KMS-11 (cell line): Measurements from ENCODE around the gene PAN3.

ENCODE experiments used
- H2AFZ ChIP-seq: fragments of 200-600 bp; sonication (generic); 2 replicates; pipeline ENCODE4 v1.6.1; 2016; ENCODE audit warnings: antibody characterized with exemption, mixed run types, low read depth
- H3K27ac ChIP-seq: fragments of 200-600 bp; sonication (generic); 2 replicates; pipeline ENCODE4 v1.6.1; 2016; ENCODE audit warnings: mild to moderate bottlenecking, mixed run types
- H3K27me3 ChIP-seq: fragments of 200-600 bp; sonication (generic); 2 replicates; pipeline ENCODE4 v1.6.1; 2017; ENCODE audit warnings: mild to moderate bottlenecking, low read depth, mixed run types, moderate library complexity; ENCODE audit not compliant: insufficient read depth
- H3K36me3 ChIP-seq: fragments of 200-600 bp; sonication (generic); 2 replicates; pipeline ENCODE4 v1.6.1; 2017; ENCODE audit warnings: mild to moderate bottlenecking, mixed run types; ENCODE audit not compliant: insufficient read depth
- H3K4me1 ChIP-seq: fragments of 200-600 bp; sonication (generic); 2 replicates; pipeline ENCODE4 v1.6.1; 2016; ENCODE audit warnings: mild to moderate bottlenecking, low read depth, mixed run types; ENCODE audit not compliant: poor library complexity, severe bottlenecking
- H3K4me2 ChIP-seq: fragments of 200-600 bp; sonication (generic); 2 replicates; pipeline ENCODE4 v1.7.0; 2016; ENCODE audit warnings: mild to moderate bottlenecking, mixed run types
- H3K4me3 ChIP-seq: fragments of 200-600 bp; sonication (generic); IDR thresholded peaks from 2 replicates; pipeline ENCODE4 v1.6.1; 2017; ENCODE audit warnings: low read depth, low read length, mixed read lengths; ENCODE audit not compliant: insufficient read depth
- H3K79me2 ChIP-seq: fragments of 200-600 bp; sonication (generic); 2 replicates; pipeline ENCODE4 v1.6.1; 2016; ENCODE audit warnings: low read depth, mixed run types; ENCODE audit not compliant: insufficient read depth
- H3K9ac ChIP-seq: fragments of 200-600 bp; sonication (generic); 2 replicates; pipeline ENCODE4 v1.6.1; 2016; ENCODE audit warnings: mild to moderate bottlenecking, mixed run types
- H4K20me1 ChIP-seq: fragments of 200-600 bp; sonication (generic); 2 replicates; pipeline ENCODE4 v1.6.1; 2016; ENCODE audit warnings: mild to moderate bottlenecking, mixed run types; ENCODE audit not compliant: insufficient read depth
- TF ChIP-seq, protein P1 (sequence below): fragments of 200-600 bp; sonication (generic); conservative IDR thresholded peaks from 2 replicates; pipeline ENCODE4 v1.6.1; 2017; ENCODE audit warnings: low read depth, mild to moderate bottlenecking, antibody characterized with exemption, low read length, moderate library complexity, mixed read lengths

The PAN3 gene

GRCh38 chr13:28179974-28180373, 41.6 kb downstream of the PAN3 start:
- H3K9ac ChIP-seq = no peak overlapping the region
- TF ChIP-seq, protein P1, sequence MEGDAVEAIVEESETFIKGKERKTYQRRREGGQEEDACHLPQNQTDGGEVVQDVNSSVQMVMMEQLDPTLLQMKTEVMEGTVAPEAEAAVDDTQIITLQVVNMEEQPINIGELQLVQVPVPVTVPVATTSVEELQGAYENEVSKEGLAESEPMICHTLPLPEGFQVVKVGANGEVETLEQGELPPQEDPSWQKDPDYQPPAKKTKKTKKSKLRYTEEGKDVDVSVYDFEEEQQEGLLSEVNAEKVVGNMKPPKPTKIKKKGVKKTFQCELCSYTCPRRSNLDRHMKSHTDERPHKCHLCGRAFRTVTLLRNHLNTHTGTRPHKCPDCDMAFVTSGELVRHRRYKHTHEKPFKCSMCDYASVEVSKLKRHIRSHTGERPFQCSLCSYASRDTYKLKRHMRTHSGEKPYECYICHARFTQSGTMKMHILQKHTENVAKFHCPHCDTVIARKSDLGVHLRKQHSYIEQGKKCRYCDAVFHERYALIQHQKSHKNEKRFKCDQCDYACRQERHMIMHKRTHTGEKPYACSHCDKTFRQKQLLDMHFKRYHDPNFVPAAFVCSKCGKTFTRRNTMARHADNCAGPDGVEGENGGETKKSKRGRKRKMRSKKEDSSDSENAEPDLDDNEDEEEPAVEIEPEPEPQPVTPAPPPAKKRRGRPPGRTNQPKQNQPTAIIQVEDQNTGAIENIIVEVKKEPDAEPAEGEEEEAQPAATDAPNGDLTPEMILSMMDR = no peak
- H4K20me1 ChIP-seq = no peaks in the 10 kb centered on the region
- no peaks in the 10 kb centered on the region for H3K4me1 ChIP-seq
- no peaks in the 10 kb centered on the region for H3K79me2 ChIP-seq
- no peak overlapping the region for H2AFZ ChIP-seq
- H3K27me3 ChIP-seq = no peaks in the 10 kb centered on the region
- H3K4me3 ChIP-seq = no peak overlapping the region
- H3K36me3 ChIP-seq = no peaks in the 10 kb centered on the region
- no peak overlapping the region for H3K27ac ChIP-seq
- H3K4me2 ChIP-seq = no peak overlapping the region

GRCh38 chr13:28181413-28181812, 43.1 kb downstream of the PAN3 start:
- no peaks in the 10 kb centered on the region for H4K20me1 ChIP-seq
- H3K9ac ChIP-seq = no peak overlapping the region
- no peaks in the 10 kb centered on the region for H3K36me3 ChIP-seq
- no peak overlapping the region for H3K4me3 ChIP-seq
- H3K4me2 ChIP-seq = no peak overlapping the region
- no peaks in the 10 kb centered on the region for H3K79me2 ChIP-seq
- no peak overlapping the region for H3K27ac ChIP-seq
- TF ChIP-seq, protein P1 = no peak
- H3K4me1 ChIP-seq = no peaks in the 10 kb centered on the region
- no peaks in the 10 kb centered on the region for H3K27me3 ChIP-seq
- no peak overlapping the region for H2AFZ ChIP-seq

DNA sequence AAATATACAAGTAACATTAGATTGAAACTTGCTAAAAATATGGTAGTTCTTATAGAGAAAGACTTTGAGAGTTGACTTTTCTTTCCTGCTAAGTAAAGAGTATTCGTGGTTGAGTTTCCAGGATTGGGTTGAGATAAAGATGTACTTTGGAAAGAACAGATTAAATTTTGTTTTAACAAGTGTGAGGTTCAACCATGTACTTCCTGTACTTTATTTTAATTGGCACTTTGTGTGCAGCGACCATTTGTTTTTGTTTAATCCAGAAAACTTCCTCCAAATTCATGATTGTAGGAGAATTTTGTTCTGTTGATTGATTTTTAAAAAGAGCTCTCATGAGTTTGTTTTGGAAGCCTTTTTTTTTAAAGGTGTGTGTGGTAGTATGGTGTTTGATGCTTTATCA, 46.9 kb downstream of the PAN3 start:
- H3K4me3 ChIP-seq = no peak overlapping the region
- no peaks in the 10 kb centered on the region for H4K20me1 ChIP-seq
- TF ChIP-seq, protein P1 = no peak
- H3K4me2 ChIP-seq = no peak overlapping the region
- H3K79me2 ChIP-seq = no peaks in the 10 kb centered on the region
- no peak overlapping the region for H3K9ac ChIP-seq
- H3K36me3 ChIP-seq = no peaks in the 10 kb centered on the region
- no peak overlapping the region for H3K27ac ChIP-seq
- H3K27me3 ChIP-seq = no peaks in the 10 kb centered on the region
- H3K4me1 ChIP-seq = no peaks in the 10 kb centered on the region
- H2AFZ ChIP-seq = no peak overlapping the region

GRCh38 chr13:28199089-28199488, 60.7 kb downstream of the PAN3 start:
- no peaks in the 10 kb centered on the region for H3K4me1 ChIP-seq
- no peaks in the 10 kb centered on the region for H3K79me2 ChIP-seq
- H2AFZ ChIP-seq = no peak overlapping the region
- TF ChIP-seq, protein P1 = no peak
- H4K20me1 ChIP-seq = no peaks in the 10 kb centered on the region
- H3K27ac ChIP-seq = no peak overlapping the region
- no peak overlapping the region for H3K4me2 ChIP-seq
- no peaks in the 10 kb centered on the region for H3K27me3 ChIP-seq
- no peak overlapping the region for H3K4me3 ChIP-seq
- H3K36me3 ChIP-seq = no peaks in the 10 kb centered on the region
- H3K9ac ChIP-seq = no peak overlapping the region
